Measurements from ENCODE around the gene SMIM41. TPM values are rescaled to one million over a fixed set of nuclear protein-coding genes. Genes with fewer than 3 reads are reported as not detected.

SMIM41 gene
- total and polyA plus RNA-seq, 4 donors: 0.03 to 0.50 (median 0.24) TPM; not detected in 1

DNA sequence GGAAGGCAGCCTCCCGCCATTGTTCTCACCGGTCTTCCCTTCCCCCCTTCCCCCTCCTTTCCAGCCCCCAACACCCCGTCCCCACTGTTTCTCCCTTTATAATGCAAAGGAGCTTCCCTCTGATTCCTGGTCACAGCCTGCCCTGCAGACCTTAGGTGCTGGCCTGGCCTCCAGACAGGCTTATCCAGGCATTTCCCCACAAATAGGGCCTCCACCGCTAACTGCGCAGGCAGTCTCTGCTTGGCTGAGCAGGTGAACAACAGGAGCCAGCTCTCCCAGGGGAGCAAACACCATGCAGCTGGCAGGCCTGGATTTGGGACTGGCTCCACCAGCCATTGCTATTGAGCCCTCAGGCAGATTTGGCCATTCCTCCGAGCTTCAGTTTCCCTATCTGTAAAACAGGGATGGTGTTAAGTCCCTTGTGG is 46.0 kb downstream of the SMIM41 start (continued):
- TF ChIP-seq EGR1 (IDR thresholded peaks at IDR 0.05; ENCODE audit: low read depth in 2 of 2) (no peak), JUND (IDR thresholded peaks at IDR 0.05) (no peak), TAF1 (conservative IDR thresholded peaks at IDR 0.05) (no peak), RAD21 (IDR thresholded peaks at IDR 0.05) (no peak)
- TF ChIP-seq, protein P1, sequence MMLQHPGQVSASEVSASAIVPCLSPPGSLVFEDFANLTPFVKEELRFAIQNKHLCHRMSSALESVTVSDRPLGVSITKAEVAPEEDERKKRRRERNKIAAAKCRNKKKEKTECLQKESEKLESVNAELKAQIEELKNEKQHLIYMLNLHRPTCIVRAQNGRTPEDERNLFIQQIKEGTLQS (IDR thresholded peaks at IDR 0.05): no peak

DNA sequence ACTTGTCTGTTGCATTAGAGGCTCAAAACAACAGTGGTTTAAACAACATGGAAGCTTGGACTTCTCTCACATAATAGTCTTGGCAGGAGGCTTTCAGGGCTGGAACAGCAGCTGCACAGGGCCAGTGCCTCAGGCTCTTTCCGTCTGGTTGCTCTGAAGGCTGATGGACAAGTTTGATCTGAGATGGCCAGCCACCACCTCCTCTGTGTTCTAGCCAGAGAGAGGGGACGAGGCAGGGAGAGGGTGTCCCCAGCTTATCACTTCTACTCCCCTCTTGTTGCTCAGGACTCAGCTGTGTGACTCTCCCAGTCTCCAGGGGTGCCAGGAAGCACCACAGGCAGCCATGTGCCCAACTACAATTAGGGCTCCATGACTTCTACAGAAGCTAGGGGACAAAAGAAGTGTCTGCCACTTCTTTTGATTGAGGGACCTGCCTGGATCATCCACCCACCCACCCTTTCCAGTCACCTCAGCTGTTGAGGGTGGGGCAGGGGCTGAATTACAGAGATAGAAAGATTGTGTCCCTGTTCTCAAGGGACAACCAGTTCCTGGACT is 46.6 kb downstream of the SMIM41 start:
- Histone ChIP-seq H3K27me3 (ENCODE audit: control insufficient read depth in 4 of 4, insufficient read depth in 4 of 4, low read length in 3 of 4) (no peaks in the 10 kb centered on the region), H3K4me1 (ENCODE audit: control insufficient read depth in 4 of 4, insufficient read depth in 4 of 4, low read length in 3 of 4) (peaks cover 2 to 21% (median 13%) of the 10 kb centered on the region in 4 donors), H3K9ac (ENCODE audit: low read depth in 1 of 2, low read length in 2 of 2) (no peak overlapping the region), H3K4me3 (ENCODE audit: low read depth in 1 of 3, low read length in 3 of 3) (no peak overlapping the region), H3K36me3 (ENCODE audit: control insufficient read depth in 4 of 4, insufficient read depth in 3 of 4, low read depth in 1 of 4, low read length in 3 of 4) (no peaks in the 10 kb centered on the region), H3K9me3 (ENCODE audit: control insufficient read depth in 4 of 4, low read length in 3 of 4) (no peaks in the 10 kb centered on the region), H3K27ac (ENCODE audit: low read depth in 1 of 2, low read length in 2 of 2) (peak overlapping the region; percentile 36 to 48)
- 86% methylated on average over 2 of the region's 2 CpGs for WGBS
- DNase-seq (ENCODE audit: low spot score): no peak
- TF ChIP-seq SP1 (IDR thresholded peaks at IDR 0.05) (no peak), TAF1 (conservative IDR thresholded peaks at IDR 0.05) (no peak)

DNA sequence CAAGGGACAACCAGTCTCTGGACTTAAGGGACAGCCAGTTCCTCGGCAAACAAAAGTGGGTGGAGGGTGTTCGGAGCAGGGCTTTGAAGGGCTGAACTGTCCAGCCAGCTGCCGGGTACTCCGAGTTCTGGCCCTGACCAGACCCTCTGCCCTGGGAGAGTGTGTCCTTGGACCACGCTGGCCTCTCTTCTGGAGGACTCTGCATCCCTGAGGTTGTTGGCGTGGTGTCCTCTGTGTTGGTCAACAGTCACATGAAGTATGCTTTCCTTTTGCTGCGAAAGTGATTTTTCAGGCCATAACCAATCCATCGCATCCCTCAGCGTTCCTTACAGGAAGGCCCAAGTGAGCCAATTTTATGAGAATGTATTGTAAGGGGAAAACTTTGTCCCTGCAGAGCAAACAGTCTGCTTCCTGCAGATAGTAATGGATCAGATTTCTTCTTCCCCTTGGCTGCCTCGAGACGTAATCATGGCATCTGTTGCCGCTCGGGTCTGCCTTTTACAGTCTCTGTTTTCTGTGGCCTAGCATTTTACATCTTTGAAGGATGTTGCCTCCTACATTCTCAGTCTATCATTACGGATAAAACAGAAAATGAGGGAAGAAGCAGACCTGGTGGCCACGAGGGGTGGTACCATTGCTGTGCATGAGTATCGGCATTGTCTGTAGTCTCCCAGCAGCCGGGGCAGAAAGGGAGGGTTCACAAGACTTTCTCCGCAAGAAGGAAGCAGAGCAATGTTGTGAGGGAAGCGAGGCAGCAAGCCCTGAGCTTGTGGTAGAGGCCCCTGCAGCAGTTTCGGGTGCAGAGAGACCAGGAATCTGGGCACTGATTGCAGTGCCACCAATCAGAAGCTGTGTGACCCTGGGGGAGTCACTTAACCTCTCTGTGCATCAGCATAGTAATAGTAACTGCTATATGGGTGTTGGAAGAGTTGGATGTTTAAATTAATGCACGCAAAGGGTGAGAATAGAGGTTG is 47.4 kb downstream of the SMIM41 start:
- WGBS: 69% methylated on average over 21 of the region's 21 CpGs
- Histone ChIP-seq H3K9ac (ENCODE audit: low read depth in 1 of 2, low read length in 2 of 2) (no peak overlapping the region), H3K9me3 (ENCODE audit: control insufficient read depth in 4 of 4, low read length in 3 of 4) (no peaks in the 10 kb centered on the region), H3K4me1 (ENCODE audit: control insufficient read depth in 4 of 4, insufficient read depth in 4 of 4, low read length in 3 of 4) (peaks cover 2 to 16% (median 10%) of the 10 kb centered on the region in 4 donors), H3K4me3 (ENCODE audit: low read depth in 1 of 3, low read length in 3 of 3) (no peak overlapping the region), H3K36me3 (ENCODE audit: control insufficient read depth in 4 of 4, insufficient read depth in 3 of 4, low read depth in 1 of 4, low read length in 3 of 4) (no peaks in the 10 kb centered on the region), H3K27me3 (ENCODE audit: control insufficient read depth in 4 of 4, insufficient read depth in 4 of 4, low read length in 3 of 4) (no peaks in the 10 kb centered on the region), H3K27ac (ENCODE audit: low read depth in 1 of 2, low read length in 2 of 2) (peak overlapping the region; percentile 36 to 48)
- DNase-seq (ENCODE audit: low spot score): no peak
- TF ChIP-seq NR2F2 (IDR thresholded peaks at IDR 0.05) (peak; percentile 88), RAD21 (IDR thresholded peaks at IDR 0.05) (no peak), RXRA (IDR thresholded peaks at IDR 0.05) (peak; percentile 7 to 57), YY1 (IDR thresholded peaks at IDR 0.05) (no peak), SP1 (IDR thresholded peaks at IDR 0.05) (peak; percentile 84)

DNA sequence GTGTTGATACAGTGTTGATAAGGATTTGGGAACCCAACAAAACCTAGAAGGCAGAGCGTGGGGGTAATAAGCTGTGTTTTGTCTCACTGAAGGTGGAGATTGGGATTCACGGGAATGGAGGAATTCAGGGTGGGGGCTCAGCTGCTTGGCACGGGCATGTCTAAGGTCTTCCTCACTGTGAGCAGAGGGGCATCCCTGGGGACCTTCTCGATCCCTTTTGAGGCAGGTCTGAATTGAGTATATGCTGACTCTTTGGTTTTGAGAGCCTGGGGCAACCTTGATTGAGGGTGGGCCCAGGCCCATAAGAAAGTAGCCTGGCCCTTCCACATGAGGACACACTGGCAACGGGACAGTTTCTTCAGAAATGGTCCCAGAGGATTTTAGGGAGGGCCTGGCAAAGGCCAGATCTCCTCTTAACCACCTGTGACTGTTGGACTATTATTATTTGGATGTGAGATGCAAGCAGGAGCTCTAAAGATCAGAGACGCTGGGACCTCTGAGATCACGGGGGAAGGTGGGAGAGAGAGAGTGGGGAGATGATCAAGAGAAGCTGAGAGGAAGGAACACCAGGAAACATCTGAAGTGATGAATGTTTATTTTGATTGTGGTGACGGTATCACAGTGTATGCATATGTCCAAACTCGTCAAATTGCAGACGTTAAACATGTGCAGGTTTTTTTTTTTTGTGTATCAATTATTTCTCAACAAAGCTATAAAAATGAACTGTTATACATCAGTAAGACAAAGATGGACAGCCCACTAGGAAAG is 48.4 kb downstream of the SMIM41 start:
- Histone ChIP-seq H3K9me3 (ENCODE audit: control insufficient read depth in 4 of 4, low read length in 3 of 4) (no peaks in the 10 kb centered on the region), H3K36me3 (ENCODE audit: control insufficient read depth in 4 of 4, insufficient read depth in 3 of 4, low read depth in 1 of 4, low read length in 3 of 4) (no peaks in the 10 kb centered on the region), H3K4me3 (ENCODE audit: low read depth in 1 of 3, low read length in 3 of 3) (no peak overlapping the region), H3K4me1 (ENCODE audit: control insufficient read depth in 4 of 4, insufficient read depth in 4 of 4, low read length in 3 of 4) (peaks cover 0 to 7% (median 1%) of the 10 kb centered on the region in 4 donors), H3K9ac (ENCODE audit: low read depth in 1 of 2, low read length in 2 of 2) (no peak overlapping the region), H3K27me3 (ENCODE audit: control insufficient read depth in 4 of 4, insufficient read depth in 4 of 4, low read length in 3 of 4) (no peaks in the 10 kb centered on the region), H3K27ac (ENCODE audit: low read depth in 1 of 2, low read length in 2 of 2) (no peak overlapping the region)
- no peak for TF ChIP-seq RAD21 (IDR thresholded peaks at IDR 0.05)
- TF ChIP-seq FOXA2 (IDR thresholded peaks at IDR 0.05): no peak
- no peak for DNase-seq (ENCODE audit: low spot score)
- WGBS: 73% methylated on average over 10 of the region's 10 CpGs
